ENCODE data around the gene PHF8.

DNA sequence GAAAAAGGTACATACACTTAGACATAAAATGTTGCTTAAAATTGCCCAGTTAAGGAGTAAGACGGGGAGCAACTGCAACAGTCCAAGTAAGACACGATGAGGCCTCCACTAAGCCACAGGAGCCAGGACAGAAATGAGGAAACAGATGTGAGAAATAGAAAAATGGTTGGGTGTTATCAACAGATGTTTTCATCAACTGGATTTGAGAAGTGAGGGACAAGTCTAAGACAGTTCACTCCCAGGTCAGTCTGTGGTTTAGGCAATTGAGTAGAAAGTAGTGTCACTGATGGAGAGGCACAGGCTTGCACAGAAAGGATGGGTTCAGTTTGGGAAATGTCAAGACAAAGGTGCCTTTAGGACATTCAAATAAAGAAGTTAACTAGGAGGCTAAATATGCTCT lies 23.5 kb upstream of the PHF8 start:
- TF ChIP-seq, protein P1, sequence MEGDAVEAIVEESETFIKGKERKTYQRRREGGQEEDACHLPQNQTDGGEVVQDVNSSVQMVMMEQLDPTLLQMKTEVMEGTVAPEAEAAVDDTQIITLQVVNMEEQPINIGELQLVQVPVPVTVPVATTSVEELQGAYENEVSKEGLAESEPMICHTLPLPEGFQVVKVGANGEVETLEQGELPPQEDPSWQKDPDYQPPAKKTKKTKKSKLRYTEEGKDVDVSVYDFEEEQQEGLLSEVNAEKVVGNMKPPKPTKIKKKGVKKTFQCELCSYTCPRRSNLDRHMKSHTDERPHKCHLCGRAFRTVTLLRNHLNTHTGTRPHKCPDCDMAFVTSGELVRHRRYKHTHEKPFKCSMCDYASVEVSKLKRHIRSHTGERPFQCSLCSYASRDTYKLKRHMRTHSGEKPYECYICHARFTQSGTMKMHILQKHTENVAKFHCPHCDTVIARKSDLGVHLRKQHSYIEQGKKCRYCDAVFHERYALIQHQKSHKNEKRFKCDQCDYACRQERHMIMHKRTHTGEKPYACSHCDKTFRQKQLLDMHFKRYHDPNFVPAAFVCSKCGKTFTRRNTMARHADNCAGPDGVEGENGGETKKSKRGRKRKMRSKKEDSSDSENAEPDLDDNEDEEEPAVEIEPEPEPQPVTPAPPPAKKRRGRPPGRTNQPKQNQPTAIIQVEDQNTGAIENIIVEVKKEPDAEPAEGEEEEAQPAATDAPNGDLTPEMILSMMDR (IDR thresholded peaks at IDR 0.05) = no peak
- TF ChIP-seq EP300 (IDR thresholded peaks at IDR 0.05) (no peak), POLR2A (IDR thresholded peaks at IDR 0.05; ENCODE audit: low read depth) (no peak), POLR2AphosphoS5 (IDR thresholded peaks at IDR 0.05) (no peak)
